HepG2 (cell line): ENCODE data around the gene CPNE5. TPM values are rescaled to one million over a fixed set of nuclear protein-coding genes. Genes with fewer than 3 reads are reported as not detected.

Experiments
- ATAC-seq: fragments of 200-7000 bp; cut with Tn5 transposase; 3 replicates; pipeline ENCODE4 v1.9.1; 2020; ENCODE audit warnings: mild to moderate bottlenecking, moderate library complexity
- BruUV-seq: library from RNA; stranded (reverse); fragments of 400-500 nt; replicated peaks from 2 replicates; lab custom pipeline; 2021; lab: Mats Ljungman, UMichigan
- CTCF ChIA-PET: fragments of 300-600 bp; formaldehyde crosslinking; extraction: SDS; loops from one replicate; lab custom pipeline; 2021; ENCODE audit warnings: low total read pairs, inconsistent platforms, low intra/inter-chr PET ratio; lab: Yijun Ruan, JAX
- POLR2A ChIA-PET: fragments of 350-600 bp; sonication (Branson Sonifier 250); formaldehyde crosslinking; loops from one replicate; lab custom pipeline; 2020; ENCODE audit warnings: antibody characterized with exemption, inconsistent platforms; lab: Yijun Ruan, JAX
- DNase-seq: peaks from one replicate; pipeline ENCODE4 v3.0.0-alpha.2; 2015; ENCODE audit warnings: low spot score
- FAIRE-seq: peaks from 3 replicates; lab custom pipeline; 2011; peaks lifted over from hg19 to GRCh38; lab: Jason Lieb, UNC
- H2AFZ ChIP-seq: one replicate; pipeline ENCODE4 v1.6.1; 2011; ENCODE audit warnings: low read length, inconsistent platforms
- H3K27ac ChIP-seq: fragments of 300-600 bp; 3 replicates; pipeline ENCODE4 v1.8.0; 2011; ENCODE audit warnings: mixed run types, mild to moderate bottlenecking, mixed read lengths, low read length, inconsistent platforms; ENCODE audit not compliant: insufficient read depth; ENCODE audit errors: extremely low read length
- H3K27me3 ChIP-seq, 2 experiments: fragments of 200-600 bp in 1 of 2; 2 replicates in 1 of 2; 3 replicates in 1 of 2; pipeline versions ENCODE4 v1.6.0 to v1.8.0; 2011; ENCODE audit warnings: low read length in 2 of 2, mild to moderate bottlenecking in 2 of 2, moderate library complexity in 2 of 2, inconsistent platforms in 1 of 2; ENCODE audit not compliant: insufficient read depth in 2 of 2, control insufficient read depth in 1 of 2
- H3K36me3 ChIP-seq, 2 experiments: fragments of 200-600 bp in 1 of 2; replicated peaks in 1 of 2; 2 replicates in 1 of 2; 3 replicates in 1 of 2; pipeline versions ENCODE4 v1.5.1 to v1.8.0; 2011; ENCODE audit warnings: low read length in 2 of 2, inconsistent platforms in 1 of 2; ENCODE audit not compliant: insufficient read depth in 2 of 2, control insufficient read depth in 1 of 2
- H3K4me1 ChIP-seq: 2 replicates; pipeline ENCODE4 v1.5.1; 2012; ENCODE audit warnings: low read length, inconsistent platforms; ENCODE audit not compliant: insufficient read depth
- H3K4me2 ChIP-seq: 2 replicates; pipeline ENCODE4 v1.6.0; 2011; ENCODE audit warnings: low read depth, low read length, inconsistent platforms
- H3K4me3 ChIP-seq, 3 experiments: fragments of 200-600 bp in 1 of 3; sonication (generic), shearing (Covaris generic) in 1 of 3; replicated peaks in 1 of 3; 2 replicates each; pipeline ENCODE4 v1.5.1; 2011 to 2016; ENCODE audit warnings: low read length in 3 of 3, inconsistent platforms in 2 of 3, low read depth in 2 of 3, mild to moderate bottlenecking in 2 of 3, control low read depth in 1 of 3, mixed read lengths in 1 of 3; ENCODE audit not compliant: insufficient read depth in 1 of 3
- H3K79me2 ChIP-seq: one replicate; pipeline ENCODE4 v1.6.1; 2011; ENCODE audit warnings: low read length, inconsistent platforms; ENCODE audit not compliant: insufficient read depth
- H3K9ac ChIP-seq: 2 replicates; pipeline ENCODE4 v1.6.0; 2011; ENCODE audit warnings: mild to moderate bottlenecking, low read depth, low read length, inconsistent platforms; ENCODE audit not compliant: insufficient read depth
- H3K9me3 ChIP-seq: 2 replicates; pipeline ENCODE4 v1.5.1; 2012; ENCODE audit warnings: mild to moderate bottlenecking, low read length
- H4K20me1 ChIP-seq: 2 replicates; pipeline ENCODE4 v1.6.0; 2011; ENCODE audit warnings: inconsistent platforms, mild to moderate bottlenecking, low read length, moderate library complexity; ENCODE audit not compliant: insufficient read depth
- CREB3 ChIP-seq: sonication (generic); formaldehyde crosslinking; IDR thresholded peaks from 2 replicates; pipeline ENCODE4 v1.5.0; 2020; ENCODE audit warnings: missing genetic modification reagents
- DRAP1 ChIP-seq: IDR thresholded peaks from 2 replicates; pipeline ENCODE4 v1.6.1; 2016; ENCODE audit warnings: missing genetic modification reagents, missing compliant biosample characterization
- KAT8 ChIP-seq: IDR thresholded peaks from 2 replicates; pipeline ENCODE4 v1.6.1; 2016; ENCODE audit warnings: missing genetic modification reagents, missing compliant biosample characterization
- MAFK ChIP-seq, 2 experiments: IDR thresholded peaks in 1 of 2; conservative IDR thresholded peaks in 1 of 2; 2 replicates each; pipeline ENCODE4 v1.6.1; 2011; ENCODE audit warnings: improper control_type of control experiment in 2 of 2, low read length in 2 of 2
- MIXL1 ChIP-seq: IDR thresholded peaks from 2 replicates; pipeline ENCODE4 v1.6.1; 2016
- NR3C1 ChIP-seq: sonication (generic); formaldehyde crosslinking; IDR thresholded peaks from 2 replicates; pipeline ENCODE4 v1.4.0; 2020; ENCODE audit warnings: missing genetic modification reagents
- POLR2AphosphoS5 ChIP-seq: IDR thresholded peaks from 2 replicates; pipeline ENCODE4 v1.6.1; 2012; ENCODE audit warnings: low read depth, low read length
- THAP11 ChIP-seq: IDR thresholded peaks from 2 replicates; pipeline ENCODE4 v1.6.1; 2016; ENCODE audit warnings: missing biosample characterization, missing genetic modification reagents
- TOE1 ChIP-seq: sonication (generic); formaldehyde crosslinking; IDR thresholded peaks from 2 replicates; pipeline ENCODE4 v1.4.0; 2020; ENCODE audit warnings: mild to moderate bottlenecking, missing genetic modification reagents
- YEATS4 ChIP-seq: sonication (generic); formaldehyde crosslinking; IDR thresholded peaks from 2 replicates; pipeline ENCODE4 v1.4.0; 2020; ENCODE audit warnings: missing genetic modification reagents, borderline replicate concordance
- ZBTB21 ChIP-seq: sonication (generic); formaldehyde crosslinking; IDR thresholded peaks from 2 replicates; pipeline ENCODE4 v1.4.0; 2020; ENCODE audit warnings: missing genetic modification reagents
- ZBTB4 ChIP-seq: sonication (generic); formaldehyde crosslinking; IDR thresholded peaks from 2 replicates; pipeline ENCODE4 v1.4.0; 2020; ENCODE audit warnings: missing genetic modification reagents, mild to moderate bottlenecking, borderline replicate concordance
- ZNF224 ChIP-seq: sonication (generic); formaldehyde crosslinking; IDR thresholded peaks from 2 replicates; pipeline ENCODE4 v1.5.0; 2020; ENCODE audit warnings: mild to moderate bottlenecking, missing genetic modification reagents
- ZNF253 ChIP-seq: sonication (generic); formaldehyde crosslinking; IDR thresholded peaks from 2 replicates; pipeline ENCODE4 v1.8.0; 2022; ENCODE audit warnings: mild to moderate bottlenecking, missing genetic modification reagents, borderline replicate concordance
- ZNF574 ChIP-seq: sonication (generic); formaldehyde crosslinking; IDR thresholded peaks from 2 replicates; pipeline ENCODE4 v1.4.0; 2020; ENCODE audit warnings: missing genetic modification reagents
- ZSCAN12 ChIP-seq: sonication (generic); formaldehyde crosslinking; IDR thresholded peaks from 2 replicates; pipeline ENCODE4 v1.9.0; 2021; ENCODE audit warnings: mild to moderate bottlenecking, missing genetic modification reagents
- WGBS: methylation state at CpG from one replicate; pipeline ENCODE4 v1.1.6; 2017; ENCODE audit warnings: low lambda C conversion rate; 5-methylcytosine and 5-hydroxymethylcytosine counted together
- in situ Hi-C: cut with HindIII; loops from 2 replicates; pipeline ENCODE4 v1.10.0; 2017; ENCODE audit warnings: low pct_unique_long_range_greater_than_20kb; ENCODE audit not compliant: extremely low pct_ligation_motif_present
- intact Hi-C: fragments of 100-400 bp; cut with micrococcal nuclease; formaldehyde crosslinking; loops from one replicate; pipeline ENCODE4 v1.10.0; 2022; ENCODE audit not compliant: unreplicated experiment
- polyA plus RNA-seq, 8 experiments: library from polyadenylated mRNA; depleted of rRNA in 3 of 8; stranded (reverse) in 7 of 8; unstranded in 1 of 8; fragments of >200 nt; fragmentation: Illumina TruSeq in 4 of 8; extraction: Trizol in 4 of 8; gene quantifications; 2 replicates each; pipeline versions ENCODE4 v1.2.1 to v1.2.3, GENCODE V29; 2011 to 2016; ENCODE audit warnings: low read depth in 4 of 8, missing spikeins in 1 of 8, mixed read lengths in 1 of 8; ENCODE audit not compliant: insufficient read depth in 1 of 8
- total RNA-seq, 5 experiments: library from RNA; depleted of rRNA; stranded (reverse); fragments of >200 nt; fragmentation: Illumina TruSeq; extraction: Trizol; gene quantifications; 2 replicates each; pipeline ENCODE4 v1.2.3, GENCODE V29; 2016; ENCODE audit warnings: low read depth in 1 of 5

CPNE5 gene
- total and polyA plus RNA-seq, 2 of the 13 experiments (the other 11 are each of a cell fraction or from before 2014, with no cell fraction given) = 0.16 TPM; not detected in 1

- no peak for TF ChIP-seq ZNF574 (CRISPR knock-in tag)
- TF ChIP-seq NR3C1 (CRISPR knock-in tag) = no peak
Measured at GRCh38 chr6:36692861-36693702, 146.2 kb downstream of the CPNE5 start (continued).

- Histone ChIP-seq H3K4me3 (no peak overlapping the region), H3K79me2 (no peaks in the 10 kb centered on the region), H3K27me3 (peaks cover 13 to 59% of the 10 kb centered on the region in 2 experiments; a peak in 4 of 5 replicates), H3K36me3 (no peaks in the 10 kb centered on the region), H3K4me1 (peaks cover 7% of the 10 kb centered on the region), H3K4me2 (no peak overlapping the region), H4K20me1 (peaks cover 3% of the 10 kb centered on the region; the same call in 1 of the 2 replicates), H2AFZ (no peak overlapping the region), H3K9me3 (no peaks in the 10 kb centered on the region), H3K27ac (no peak overlapping the region), H3K9ac (no peak overlapping the region)
- BruUV-seq = no TSS peak
- no peak for DNase-seq
- ChIA-PET POLR2A (no interaction called here), CTCF (no interaction called here)
- intact Hi-C loops = no loop called here
- in situ Hi-C loops = no loop called here
- peak; percentile 9; the same call in 2 of the 3 replicates for ATAC-seq
- FAIRE-seq = no peak
- WGBS = 0% methylated on average over 3 of the region's 3 CpGs
- no peak for TF ChIP-seq ZBTB4
- TF ChIP-seq TOE1 (CRISPR knock-in tag) = no peak
- no peak for TF ChIP-seq DRAP1 (CRISPR knock-in tag)
- no peak for TF ChIP-seq POLR2AphosphoS5
- no peak for TF ChIP-seq CREB3 (CRISPR knock-in tag)
- TF ChIP-seq ZNF253 (CRISPR knock-in tag) = no peak
- no peak for TF ChIP-seq MAFK (conservative IDR thresholded peaks at IDR 0.05 in 1 of 2, IDR thresholded peaks at IDR 0.05 in 1 of 2; ENCODE audit: low read length in 2 of 2)
- TF ChIP-seq ZBTB21 (CRISPR knock-in tag) = no peak
- no peak for TF ChIP-seq MIXL1 (CRISPR knock-in tag)
- no peak for TF ChIP-seq ZNF224 (CRISPR knock-in tag)
- TF ChIP-seq YEATS4 (CRISPR knock-in tag) = no peak
- no peak for TF ChIP-seq KAT8
- no peak for TF ChIP-seq THAP11 (CRISPR knock-in tag)
- no peak for TF ChIP-seq ZSCAN12
Measured at GRCh38 chr6:36692220-36692619, 147.0 kb downstream of the CPNE5 start.
